ENCODE measurements around the gene DLL3. TPM values are rescaled to one million over a fixed set of nuclear protein-coding genes. Genes with fewer than 3 reads are reported as not detected.

The DLL3 gene
- total and polyA plus RNA-seq, 2 experiments from 2014 or later = 9.8 to 15.6 TPM

GRCh38 chr19:39479916-39480315, 18.8 kb upstream of the DLL3 start (continued):
- TF ChIP-seq ZNF462 (CRISPR knock-in tag; IDR thresholded peaks at IDR 0.05) = no peak

- H3K9me2 ChIP-seq (ENCODE audit: insufficient read depth) = no peaks in the 10 kb centered on the region
- Mint-ChIP-seq H3K36me3 (ENCODE audit: low read depth) (peaks cover 51% of the 10 kb centered on the region), H3K27ac (peak within 1 kb of the TSS; percentile 98), H3K4me1 (peaks cover 18% of the 10 kb centered on the region), H3K27me3 (ENCODE audit: insufficient read depth, low read depth, poor library complexity) (peaks cover 10% of the 10 kb centered on the region), H3K4me3 (peak within 1 kb of the TSS; percentile 96), H3K9me3 (no peaks in the 10 kb centered on the region)
- peaks cover 26% of the 10 kb centered on the region for H3K79me2 ChIP-seq (replicated peaks; ENCODE audit: insufficient read depth)
- H3K27ac ChIP-seq (ENCODE audit: low read depth) = peak within 1 kb of the TSS; percentile 98
- peak within 1 kb of the TSS; percentile 100 for H3K4me2 ChIP-seq
- H3K36me3 ChIP-seq (ENCODE audit: insufficient read depth) = peaks cover 12% of the 10 kb centered on the region; the same call in 1 of the 2 replicates
- no peaks in the 10 kb centered on the region for H3K27me3 ChIP-seq (ENCODE audit: insufficient read depth)
- ATAC-seq (peak; percentile 92), DNase-seq (ENCODE audit: low spot score) (peak; percentile 100)
- H3F3A ChIP-seq (replicated peaks; ENCODE audit: low read depth) = peaks cover 23% of the 10 kb centered on the region
- peak within 1 kb of the TSS; percentile 98 for H3K4me3 ChIP-seq
- peaks cover 12% of the 10 kb centered on the region for H3K4me1 ChIP-seq (ENCODE audit: insufficient read depth)
- H2AFZ ChIP-seq = peak within 1 kb of the TSS; percentile 44; the same call in 1 of the 2 replicates
- peaks cover 5% of the 10 kb centered on the region for H4K20me1 ChIP-seq (replicated peaks; ENCODE audit: insufficient read depth)
- TF ChIP-seq NANOG (IDR thresholded peaks at IDR 0.05; ENCODE audit: borderline replicate concordance) = no peak
- peak; percentile 85 for TF ChIP-seq POLR2AphosphoS5 (IDR thresholded peaks at IDR 0.05; ENCODE audit: low read depth)
- TF ChIP-seq ZNF114 (CRISPR knock-in tag; IDR thresholded peaks at IDR 0.05) = no peak
- TF ChIP-seq ZNF462 (CRISPR knock-in tag; IDR thresholded peaks at IDR 0.05) = no peak
- peak; percentile 90 for TF ChIP-seq CREB1 (CRISPR knock-in tag; IDR thresholded peaks at IDR 0.05; ENCODE audit: low read depth)
- no peak; the same call in 1 of the 2 replicates for TF ChIP-seq ETS1 (IDR thresholded peaks at IDR 0.05)
- TF ChIP-seq EZH2phosphoT487 (IDR thresholded peaks at IDR 0.05; ENCODE audit: unreplicated experiment) = no peak
Measured at GRCh38 chr19:39480337-39481228, 18.2 kb upstream of the DLL3 start, which contains the start of gene TIMM50. TIMM50 (plus strand) TSS chr19:39480838; CDS start chr19:39480854, 16 bp downstream.
